Measurements from ENCODE around the gene CFAP410. TPM values are rescaled to one million over a fixed set of nuclear protein-coding genes. Genes with fewer than 3 reads are reported as not detected.
"Not testable (repeated sequence)": the region's sequence is repeated elsewhere in the genome, so short reads cannot be mapped to it uniquely, and the experiment has no call there.

CFAP410 gene
- polyA plus RNA-seq, 4 donors = 16.2 to 37.2 (median 32.5) TPM

DNA sequence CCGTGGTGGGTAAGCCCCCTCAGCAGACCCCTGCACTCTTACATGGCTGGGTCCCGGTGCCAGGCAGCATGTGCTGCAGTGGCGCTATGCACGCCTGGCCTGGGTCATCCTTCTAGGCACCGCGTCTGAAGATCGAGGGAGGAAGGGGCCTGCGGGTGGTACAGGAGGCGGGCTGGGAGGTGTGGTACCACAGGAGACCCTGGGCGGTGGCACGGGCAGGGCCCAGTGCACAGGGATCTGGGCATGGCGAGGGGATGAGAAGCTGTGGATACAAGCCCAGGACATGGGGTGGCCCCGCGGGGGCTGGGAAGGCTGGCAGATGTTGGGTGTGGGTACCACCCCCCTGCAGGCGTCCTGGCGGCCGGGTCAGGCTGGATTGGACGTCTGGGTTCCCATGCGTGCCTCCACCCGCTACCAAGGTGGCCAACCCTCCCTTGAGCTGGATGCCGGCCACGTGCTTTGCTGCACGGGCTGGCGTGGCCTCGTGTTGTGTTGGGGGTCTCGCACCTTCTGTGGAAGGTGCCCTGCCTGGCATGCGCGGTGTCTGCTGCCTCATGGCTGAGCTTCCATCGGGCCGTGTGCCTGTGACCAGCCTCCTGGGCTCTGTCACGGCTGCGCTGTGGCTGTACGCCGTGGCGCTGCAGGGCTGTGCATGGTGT lies 19.7 kb downstream of the CFAP410 start:
- DNase-seq (ENCODE audit: low read depth in 4 of 4, low spot score in 2 of 4) = no peak

DNA sequence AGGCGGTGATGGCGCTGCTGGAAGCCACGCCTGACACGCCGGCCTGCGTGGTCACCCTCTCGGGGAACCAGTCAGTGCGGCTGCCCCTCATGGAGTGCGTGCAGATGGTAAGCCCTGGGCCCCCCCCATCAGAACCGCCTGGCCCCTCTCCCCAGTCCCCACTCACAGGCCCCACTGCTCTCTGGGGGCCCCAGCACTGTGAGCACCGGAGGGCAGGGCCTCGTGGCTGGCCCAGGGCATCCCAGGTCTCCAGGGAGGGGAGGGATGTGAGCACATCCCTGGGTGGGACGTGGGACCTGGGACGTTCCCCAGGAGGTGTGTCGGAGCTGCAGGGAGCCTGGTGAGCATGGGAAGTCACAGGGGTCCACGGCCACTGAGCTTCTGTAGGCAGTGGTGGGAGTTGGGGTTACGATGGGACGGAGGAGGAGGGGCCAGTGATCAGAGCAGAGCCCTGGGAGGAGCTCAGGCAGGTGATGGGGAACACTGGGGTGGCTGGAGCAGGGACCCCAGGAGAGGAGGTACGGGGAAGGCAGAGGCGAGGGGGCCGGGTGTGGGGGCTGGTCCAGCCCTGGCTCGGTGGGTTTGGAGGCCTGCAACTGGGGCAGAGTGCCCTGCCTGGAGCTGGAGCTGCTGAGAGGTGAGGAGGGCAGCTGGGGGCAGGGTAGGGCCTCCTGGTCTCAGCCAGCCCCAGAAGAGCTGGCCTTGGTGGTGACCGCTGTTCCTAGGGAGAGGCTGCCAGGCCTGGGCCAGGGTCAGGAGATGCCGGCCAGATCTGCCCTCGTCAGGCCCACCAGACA lies 20.5 kb downstream of the CFAP410 start:
- no peak for DNase-seq (ENCODE audit: low read depth in 4 of 4, low spot score in 2 of 4)

DNA sequence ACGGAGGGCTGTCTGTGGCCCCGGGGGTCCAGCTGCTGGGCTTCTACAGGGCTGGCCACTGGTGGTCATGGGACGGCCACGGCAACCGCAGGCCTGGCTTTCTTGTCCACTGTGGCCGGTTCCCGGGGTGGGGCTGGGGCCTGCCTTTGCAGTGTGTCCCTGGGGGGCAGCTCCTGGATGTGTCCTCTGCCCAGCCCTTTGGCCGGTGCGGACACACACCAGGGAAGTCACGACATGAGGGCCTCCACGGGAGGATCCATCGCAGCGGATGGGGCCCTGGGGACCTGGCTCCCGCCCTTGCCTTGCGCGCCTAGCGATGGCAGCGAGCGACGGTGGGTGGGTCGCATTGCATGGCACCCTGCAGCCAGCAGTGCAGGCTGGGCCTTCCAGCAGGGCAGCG lies 21.3 kb downstream of the CFAP410 start:
- no peak for DNase-seq (ENCODE audit: low read depth in 4 of 4, low spot score in 2 of 4)

DNA sequence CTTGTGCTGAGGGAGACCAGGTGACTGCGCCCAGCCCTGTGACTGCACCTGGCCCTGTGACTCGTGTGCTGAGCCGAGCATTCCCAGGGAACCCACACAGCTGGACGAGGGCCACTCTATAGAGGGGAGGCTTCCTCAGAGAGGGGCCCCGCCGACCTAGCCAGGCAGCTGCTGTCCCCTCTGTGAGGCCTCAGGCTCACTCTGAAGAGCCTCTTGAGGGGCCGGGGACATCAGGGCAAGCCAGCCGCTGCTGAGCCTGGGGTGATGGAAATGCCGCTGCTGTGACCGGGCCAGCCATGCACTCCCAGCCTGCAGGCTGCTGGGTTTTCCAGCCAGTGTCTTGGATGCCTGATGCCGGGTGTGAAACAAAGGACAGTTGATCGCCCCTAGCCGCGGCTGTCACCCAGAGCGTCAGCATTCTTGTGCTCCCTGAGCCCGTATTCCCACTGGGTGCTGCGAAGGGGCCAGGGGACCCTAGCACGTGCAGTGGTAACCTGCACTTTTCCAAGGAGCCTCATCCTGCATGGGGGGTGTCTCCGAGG lies 21.9 kb downstream of the CFAP410 start:
- no peak for DNase-seq (ENCODE audit: low read depth in 4 of 4, low spot score in 2 of 4)

DNA sequence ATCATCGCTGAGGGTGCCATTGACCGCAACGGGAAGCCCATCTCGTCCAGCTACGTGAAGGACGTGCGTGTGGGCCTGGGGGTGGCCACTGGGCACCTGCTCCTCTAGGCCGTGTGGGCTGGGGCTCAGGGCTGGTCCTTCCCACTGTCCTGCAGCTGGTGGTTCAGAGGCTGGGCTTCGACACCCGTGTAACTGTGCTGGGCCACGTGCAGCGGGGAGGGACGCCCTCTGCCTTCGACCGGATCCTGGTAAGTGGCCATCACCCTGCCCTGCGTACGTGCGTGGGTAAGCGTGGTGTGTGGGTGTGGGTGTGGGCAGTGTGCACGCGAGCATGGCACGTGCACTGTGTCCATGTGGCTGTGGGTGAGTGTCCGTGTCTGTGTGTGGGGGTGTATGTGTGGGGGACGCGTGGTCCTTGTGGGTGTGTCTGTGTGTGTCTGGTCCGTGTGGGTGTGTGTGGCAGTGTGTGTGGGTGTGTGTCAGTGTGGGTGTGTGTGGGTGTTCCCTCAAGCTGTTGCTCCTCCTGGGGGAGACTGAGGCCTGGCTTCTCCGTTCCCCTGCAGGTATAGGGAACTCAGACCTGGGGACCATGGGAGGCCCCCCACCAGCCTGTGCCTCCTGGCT lies 22.8 kb downstream of the CFAP410 start:
- DNase-seq (ENCODE audit: low read depth in 4 of 4, low spot score in 2 of 4) = no peak

DNA sequence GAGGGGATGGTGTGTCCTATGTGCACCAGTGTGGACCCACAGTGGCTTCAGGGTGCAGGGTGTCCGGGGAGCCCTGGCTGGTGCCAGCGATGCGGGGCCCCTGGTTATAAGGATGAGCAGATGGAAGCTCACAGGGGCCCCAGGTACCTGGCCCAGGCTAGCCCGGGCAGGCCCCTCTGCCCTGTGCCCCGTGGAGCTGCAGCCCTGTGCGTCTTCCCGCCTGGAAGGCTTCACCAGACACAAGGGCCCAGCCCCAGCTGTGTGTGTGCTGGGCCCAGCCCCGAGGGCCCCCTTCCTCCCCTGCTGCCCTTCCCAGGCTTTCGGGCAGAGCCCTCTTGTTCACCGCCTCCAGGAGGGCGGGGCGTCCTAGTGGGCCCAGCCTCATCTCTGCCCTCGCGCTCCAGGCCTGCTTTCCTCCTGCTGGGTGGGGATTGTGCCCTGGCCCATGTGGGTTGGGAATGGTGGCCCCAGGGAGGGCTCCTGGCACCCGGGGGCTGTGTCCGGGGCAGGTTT lies 23.4 kb downstream of the CFAP410 start:
- no peak for DNase-seq (ENCODE audit: low read depth in 4 of 4, low spot score in 2 of 4)

DNA sequence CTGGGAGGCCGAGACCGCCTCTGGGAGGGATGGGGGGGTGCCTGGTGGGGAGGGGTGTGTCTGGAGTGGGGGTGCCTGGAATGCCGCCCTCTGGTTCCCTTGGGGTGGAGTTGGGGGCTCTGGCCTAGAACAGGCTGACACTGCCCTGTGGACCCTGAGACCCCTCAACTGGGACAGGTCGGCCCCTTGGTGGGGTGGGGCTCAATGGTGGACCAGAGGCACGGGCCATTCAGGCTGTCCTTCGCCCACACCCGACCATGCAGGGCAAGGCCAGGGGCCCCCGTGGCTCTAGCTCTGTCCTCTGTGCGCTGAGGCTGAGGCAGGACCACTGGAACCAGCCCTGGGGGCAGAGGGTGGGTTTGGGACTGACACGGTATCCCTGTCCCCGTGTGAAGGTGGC lies 24.6 kb downstream of the CFAP410 start:
- DNase-seq (ENCODE audit: low read depth in 4 of 4, low spot score in 2 of 4) = no peak

DNA sequence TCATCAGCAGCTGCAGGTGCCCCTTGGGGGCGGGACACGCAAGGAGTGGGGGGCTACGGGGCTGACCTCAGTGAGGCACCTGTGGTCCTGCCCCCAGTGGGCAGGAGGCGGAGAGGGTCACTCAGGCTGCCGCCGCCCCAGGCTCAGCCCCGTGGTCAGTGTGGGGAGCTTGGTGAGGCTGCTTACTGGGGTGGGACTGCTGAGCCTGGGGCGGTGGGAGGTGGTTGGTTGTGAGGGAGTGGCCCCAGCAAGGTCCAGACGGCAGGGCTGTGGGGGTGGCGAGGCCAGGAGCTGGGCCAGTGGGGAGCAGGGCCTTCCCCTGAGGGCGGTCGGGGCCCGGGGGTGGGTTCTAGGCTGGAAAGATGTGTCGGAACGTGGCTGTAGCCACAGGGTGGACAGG lies 25.1 kb downstream of the CFAP410 start:
- no peak for DNase-seq (ENCODE audit: low read depth in 4 of 4, low spot score in 2 of 4)

DNA sequence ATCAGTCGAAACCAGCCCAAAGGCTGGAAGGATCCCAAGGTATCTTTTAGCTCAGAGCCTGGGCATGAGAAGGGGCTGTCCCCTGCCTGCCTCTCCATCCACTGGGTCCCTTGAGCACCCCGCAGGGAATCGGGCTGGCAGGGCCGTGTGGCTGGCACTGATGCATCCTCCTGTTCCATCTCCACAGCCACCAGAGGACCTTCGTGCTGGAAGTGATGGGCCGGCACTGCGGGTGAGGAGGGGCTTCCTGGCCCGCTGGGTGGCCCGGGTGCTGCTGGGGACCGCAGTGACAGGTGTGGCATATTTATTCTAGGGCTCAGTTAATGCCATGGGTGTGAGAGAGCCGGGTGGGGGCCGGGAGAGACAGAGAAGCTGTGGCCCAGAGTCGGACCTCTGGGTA lies 25.7 kb downstream of the CFAP410 start:
- no peak for DNase-seq (ENCODE audit: low read depth in 4 of 4, low spot score in 2 of 4)

DNA sequence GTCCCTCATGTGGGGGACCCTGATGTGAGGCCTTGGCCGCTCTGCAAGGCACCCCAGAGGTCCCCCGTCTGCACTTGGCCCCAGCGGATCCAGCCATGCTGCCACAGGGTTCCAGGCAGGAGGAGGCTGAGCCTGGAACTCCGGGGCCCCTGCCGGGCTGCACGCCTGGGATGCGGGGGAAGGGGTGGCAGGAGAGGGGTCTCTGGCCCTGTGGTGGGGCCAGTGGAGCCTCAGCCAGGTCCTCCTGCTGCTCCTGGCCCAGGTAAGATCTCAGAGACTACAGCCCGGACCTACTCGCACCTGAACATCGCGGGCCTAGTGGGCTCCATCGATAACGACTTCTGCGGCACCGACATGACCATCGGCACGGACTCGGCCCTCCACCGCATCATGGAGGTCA lies 26.5 kb downstream of the CFAP410 start:
- no peak for DNase-seq (ENCODE audit: low read depth in 4 of 4, low spot score in 2 of 4)

DNA sequence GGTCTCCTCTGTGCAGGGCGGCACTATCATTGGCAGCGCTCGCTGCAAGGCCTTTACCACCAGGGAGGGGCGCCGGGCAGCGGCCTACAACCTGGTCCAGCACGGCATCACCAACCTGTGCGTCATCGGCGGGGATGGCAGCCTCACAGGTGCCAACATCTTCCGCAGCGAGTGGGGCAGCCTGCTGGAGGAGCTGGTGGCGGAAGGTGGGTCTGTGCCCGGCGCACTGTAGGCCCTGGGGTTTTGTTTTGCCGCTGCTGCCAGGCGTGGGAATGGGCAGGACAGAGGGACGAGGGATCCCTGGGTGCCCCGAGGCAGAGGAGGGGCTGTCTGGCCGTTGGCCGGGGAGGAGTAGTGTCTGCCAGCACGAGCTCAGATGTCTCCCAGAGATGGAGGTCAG lies 27.1 kb downstream of the CFAP410 start:
- DNase-seq (ENCODE audit: low read depth in 4 of 4, low spot score in 2 of 4) = no peak

DNA sequence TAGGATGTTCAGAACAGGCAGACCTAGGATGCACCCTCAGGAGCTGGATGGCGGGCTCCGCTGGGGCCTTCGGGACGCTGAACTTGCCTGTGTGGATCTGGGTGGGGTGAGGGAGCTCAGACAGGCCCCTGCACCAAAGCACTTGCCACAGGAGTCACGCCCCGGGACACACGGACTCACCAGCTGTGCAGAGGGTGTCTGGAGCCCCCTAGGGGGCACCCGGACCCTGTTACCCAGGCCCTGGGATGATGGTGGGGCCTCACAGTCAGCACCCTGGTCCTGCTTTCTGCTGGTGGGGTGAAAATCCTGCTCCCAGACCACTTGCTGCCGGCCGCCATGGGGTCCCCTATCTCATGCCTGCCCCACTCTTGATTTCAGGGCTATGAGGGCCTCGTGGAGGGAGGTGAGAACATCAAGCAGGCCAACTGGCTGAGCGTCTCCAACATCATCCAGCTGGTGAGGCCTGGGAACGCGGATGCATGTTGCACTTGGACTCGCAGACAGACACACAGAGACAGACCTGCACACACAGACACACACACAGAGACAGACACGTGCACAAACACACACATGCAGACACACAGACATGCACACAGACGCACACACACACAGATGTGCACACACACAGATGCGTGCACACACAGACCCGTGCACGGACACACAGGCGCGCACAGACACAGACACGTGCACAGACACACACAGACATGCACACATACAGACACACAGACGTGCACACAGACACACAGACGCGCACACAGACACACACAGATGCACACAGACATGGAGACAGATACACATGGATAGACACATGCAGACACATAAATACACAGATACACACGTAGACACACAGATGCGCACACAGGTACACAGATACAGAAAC lies 28.3 kb downstream of the CFAP410 start:
- no peak for DNase-seq (ENCODE audit: low read depth in 4 of 4, low spot score in 2 of 4)

DNA sequence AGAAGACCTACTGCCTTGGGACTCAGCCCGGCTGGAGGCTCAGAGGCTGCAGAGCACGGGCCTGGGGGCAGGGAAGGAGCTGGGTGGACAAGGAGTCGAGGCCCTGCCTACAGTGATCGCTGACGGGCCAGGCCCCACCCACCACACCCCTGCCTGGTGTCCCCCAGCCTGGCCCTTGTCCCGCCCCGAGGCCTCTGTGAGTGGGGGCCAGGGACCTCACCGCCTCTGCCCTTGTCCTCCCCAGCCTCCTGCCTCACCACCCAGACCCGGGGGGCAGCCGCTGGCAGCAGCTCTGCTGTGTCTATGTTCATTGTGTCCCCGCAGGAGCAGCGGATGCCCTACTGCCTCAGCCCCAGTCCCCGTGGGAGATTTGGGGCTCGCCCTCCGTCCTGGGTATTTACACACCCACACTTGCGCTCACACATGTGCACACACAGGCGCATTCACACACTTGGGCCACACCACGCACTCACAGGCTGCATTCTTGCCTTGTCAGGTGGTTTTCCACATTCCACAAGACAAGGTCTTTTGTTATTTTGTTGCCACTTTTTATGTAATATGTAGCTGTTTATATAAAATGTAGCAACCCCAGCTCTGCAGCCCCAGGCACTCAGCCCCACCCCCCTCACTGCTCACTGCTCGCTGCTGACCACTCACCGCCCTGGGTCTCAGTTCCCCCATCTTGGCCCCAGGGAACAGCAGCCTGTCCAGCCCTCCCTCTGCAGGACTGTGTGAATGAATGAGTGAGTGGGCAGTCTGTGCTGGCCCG lies 32.1 kb downstream of the CFAP410 start:
- DNase-seq (ENCODE audit: low read depth in 4 of 4, low spot score in 2 of 4) = no peak

DNA sequence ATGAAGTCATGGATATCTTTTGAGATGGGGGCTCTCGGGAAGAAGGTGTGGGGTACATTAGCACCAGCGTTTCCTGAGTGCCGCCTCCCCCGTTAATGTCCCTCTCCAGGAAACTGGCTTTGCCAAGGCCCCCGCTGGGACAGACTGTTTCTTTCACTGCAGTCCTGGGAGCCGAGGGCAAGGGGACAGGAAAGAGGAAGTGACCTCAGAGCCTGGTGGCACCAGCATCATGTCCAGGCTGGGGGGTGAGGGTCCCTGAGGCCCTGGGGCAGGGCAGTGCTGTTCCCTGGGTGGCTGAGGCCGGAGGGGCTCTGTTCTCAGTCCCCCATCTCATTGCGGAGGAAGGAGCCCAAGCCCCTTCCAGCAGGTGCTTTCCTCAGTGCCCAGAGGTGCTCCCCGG lies 33.5 kb downstream of the CFAP410 start:
- no peak for DNase-seq (ENCODE audit: low read depth in 4 of 4, low spot score in 2 of 4)

DNA sequence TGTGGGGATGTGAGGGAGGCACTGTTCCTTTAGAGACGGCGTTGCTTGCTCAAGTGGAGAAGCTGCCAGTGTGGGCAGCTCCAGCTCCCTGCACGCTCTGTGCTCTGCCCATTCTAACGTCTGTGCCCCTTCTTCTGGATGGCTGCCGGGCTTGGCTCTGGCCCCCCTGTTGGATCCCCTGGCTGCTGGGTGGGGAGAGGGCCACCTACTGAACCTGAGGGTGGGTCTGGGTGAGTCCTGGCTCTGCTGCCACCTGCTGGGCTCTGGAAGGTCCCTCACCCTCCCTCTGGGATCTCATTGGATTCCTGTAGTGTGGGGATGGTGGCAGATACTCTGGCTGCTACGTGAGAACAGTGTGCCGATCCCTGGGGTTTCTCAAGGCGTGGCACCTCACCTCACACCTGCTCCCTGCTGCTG lies 34.3 kb downstream of the CFAP410 start:
- DNase-seq (ENCODE audit: low read depth in 4 of 4, low spot score in 2 of 4) = no peak

DNA sequence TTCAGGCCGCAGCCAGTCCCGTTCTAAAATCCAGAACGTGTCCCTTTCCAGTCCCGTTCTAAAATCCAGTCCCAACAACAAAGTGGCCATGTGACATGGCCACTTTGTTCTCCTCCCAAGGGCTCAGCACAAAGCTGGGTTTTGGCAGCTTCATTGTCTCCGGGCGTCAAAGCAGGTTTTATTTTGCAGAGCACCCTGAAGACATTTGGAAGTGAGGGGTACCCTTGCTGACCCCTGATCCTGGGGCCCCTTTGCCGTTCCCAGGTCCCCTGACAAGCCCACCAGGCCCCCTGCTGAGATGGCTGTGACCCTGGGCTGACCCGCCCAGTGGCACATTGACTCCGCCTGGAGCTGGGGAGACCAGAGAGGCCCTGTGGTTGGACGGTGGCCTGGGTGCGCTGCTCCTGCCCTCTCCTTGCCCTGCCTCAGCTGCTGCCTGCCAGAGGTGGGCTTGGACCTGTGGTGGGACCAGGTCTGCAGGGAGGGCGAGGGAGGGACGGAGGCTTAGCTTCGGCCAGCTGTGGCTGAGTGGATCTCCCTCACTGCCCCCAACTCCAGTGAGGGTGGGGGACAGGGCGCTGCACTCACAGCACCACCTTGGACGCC lies 35.1 kb downstream of the CFAP410 start:
- no peak for DNase-seq (ENCODE audit: low read depth in 4 of 4, low spot score in 2 of 4)

DNA sequence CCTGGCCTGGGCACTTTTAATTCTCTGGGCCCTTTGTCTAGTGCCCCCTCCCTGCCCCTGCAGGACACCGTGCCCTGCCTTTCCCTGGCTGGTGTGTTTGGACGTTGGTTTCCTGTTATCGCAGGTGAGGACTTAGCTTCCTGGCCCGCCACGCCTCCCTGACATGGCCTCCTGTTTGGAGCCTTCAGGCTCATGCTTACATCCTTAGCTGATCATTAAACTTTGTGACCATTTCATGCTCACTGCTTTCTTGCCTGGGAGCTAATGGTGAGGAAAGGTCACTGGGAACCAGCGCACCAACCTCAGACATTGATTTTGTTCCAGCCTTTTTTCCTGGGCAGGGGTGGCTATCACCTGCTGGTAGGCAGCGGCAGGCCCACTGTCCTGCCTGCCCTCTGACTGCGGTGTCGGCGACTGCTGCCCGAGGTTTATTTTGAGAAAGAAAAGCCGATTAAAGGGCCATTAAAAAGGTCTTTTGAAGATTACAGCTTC lies 35.7 kb downstream of the CFAP410 start:
- no peak for DNase-seq (ENCODE audit: low read depth in 4 of 4, low spot score in 2 of 4)

DNA sequence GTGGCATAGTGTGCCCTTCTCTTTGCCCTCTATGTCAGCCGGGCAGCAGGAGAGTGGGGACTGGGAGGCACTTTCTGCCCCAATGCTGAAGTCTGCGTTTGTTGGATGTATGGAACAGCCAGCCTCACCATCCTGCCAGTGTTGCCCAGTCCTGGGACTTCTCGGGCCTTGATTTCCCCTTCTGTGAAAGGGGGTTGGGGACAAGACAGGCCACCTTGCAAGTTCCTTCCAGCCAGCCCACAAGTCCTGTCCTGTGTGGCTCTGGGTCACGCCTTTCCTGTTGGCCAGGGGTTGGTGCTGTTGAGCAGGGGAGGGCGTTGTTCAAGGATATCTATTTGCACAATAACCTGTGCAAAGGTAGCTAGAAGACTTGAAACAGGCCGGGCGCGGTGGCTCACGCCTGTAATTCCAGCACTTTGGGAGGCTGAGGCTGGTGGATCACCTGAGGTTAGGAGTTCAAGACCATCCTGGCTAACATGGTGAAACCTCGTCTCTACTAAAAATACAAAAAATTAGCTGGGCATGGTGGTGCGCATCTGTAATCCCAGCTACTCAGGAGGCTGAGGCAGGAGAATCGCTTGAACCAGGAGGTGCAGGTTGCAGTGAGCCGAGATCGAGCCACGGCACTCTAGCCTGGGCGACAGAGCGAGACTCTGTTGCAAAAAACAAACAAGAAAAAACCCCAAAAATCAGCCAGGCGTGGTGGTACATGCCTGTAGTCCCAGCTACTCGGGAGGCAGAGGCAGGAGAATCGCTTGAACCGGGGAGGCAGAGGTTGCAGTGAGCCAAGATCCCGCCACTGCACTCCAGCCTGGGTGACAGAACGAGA lies 36.4 kb downstream of the CFAP410 start:
- DNase-seq (ENCODE audit: low read depth in 4 of 4, low spot score in 2 of 4) = not testable (repeated sequence)
